HFF-Myc (cell line): Measurements from ENCODE around the gene SCPEP1.
"Not testable (repeated sequence)": the region's sequence is repeated elsewhere in the genome, so short reads cannot be mapped to it uniquely, and the experiment has no call there.

Experiments
- DNase-seq: peaks from one replicate; pipeline ENCODE4 v3.0.0-alpha.2; 2011; ENCODE audit warnings: low read depth; ENCODE audit errors: extremely low read depth
- H3K4me3 ChIP-seq: replicated peaks from 2 replicates; pipeline ENCODE4 v1.5.1; 2011; ENCODE audit warnings: low read depth, mild to moderate bottlenecking, control low read depth, low read length
- CTCF ChIP-seq: IDR thresholded peaks from 2 replicates; pipeline ENCODE4 v1.5.1; 2012; ENCODE audit warnings: mild to moderate bottlenecking, low read depth, low read length, control low read depth; ENCODE audit errors: missing control alignments

SCPEP1 gene

GRCh38 chr17:56934280-56934679 lies 43.7 kb upstream of the SCPEP1 start:
- H3K4me3 ChIP-seq: no peak overlapping the region
- no peak for DNase-seq
- TF ChIP-seq CTCF: no peak

DNA sequence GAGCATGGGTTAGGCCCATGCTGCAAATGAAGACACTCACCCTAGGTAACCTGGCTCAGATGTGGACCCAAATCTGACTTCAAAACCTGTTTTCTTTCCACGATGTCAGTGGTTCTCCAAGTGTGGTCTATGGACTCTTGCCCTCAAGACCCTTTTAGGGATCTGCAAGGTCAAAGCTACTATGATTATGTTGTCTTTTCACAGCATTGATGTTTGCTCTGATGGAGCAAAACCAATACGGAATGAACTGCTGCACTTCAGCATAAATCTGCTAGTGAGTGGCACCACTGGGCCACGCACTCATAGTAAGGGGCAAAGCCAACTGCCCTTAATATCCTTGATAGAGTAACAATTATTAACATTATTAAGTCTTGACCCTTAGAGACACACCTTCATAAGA lies 42.5 kb upstream of the SCPEP1 start:
- no peak for TF ChIP-seq CTCF
- H3K4me3 ChIP-seq: no peak overlapping the region
- DNase-seq: no peak

GRCh38 chr17:56936697-56937322 lies 41.1 kb upstream of the SCPEP1 start:
- no peak overlapping the region for H3K4me3 ChIP-seq
- TF ChIP-seq CTCF: no peak
- no peak for DNase-seq

- DNase-seq: no peak
- TF ChIP-seq CTCF: no peak
- no peak overlapping the region for H3K4me3 ChIP-seq
Observed at GRCh38 chr17:56937687-56938086, 40.2 kb upstream of the SCPEP1 start.

- not testable (repeated sequence) for H3K4me3 ChIP-seq
Observed at GRCh38 chr17:56938206-56938605, 39.7 kb upstream of the SCPEP1 start.

DNA sequence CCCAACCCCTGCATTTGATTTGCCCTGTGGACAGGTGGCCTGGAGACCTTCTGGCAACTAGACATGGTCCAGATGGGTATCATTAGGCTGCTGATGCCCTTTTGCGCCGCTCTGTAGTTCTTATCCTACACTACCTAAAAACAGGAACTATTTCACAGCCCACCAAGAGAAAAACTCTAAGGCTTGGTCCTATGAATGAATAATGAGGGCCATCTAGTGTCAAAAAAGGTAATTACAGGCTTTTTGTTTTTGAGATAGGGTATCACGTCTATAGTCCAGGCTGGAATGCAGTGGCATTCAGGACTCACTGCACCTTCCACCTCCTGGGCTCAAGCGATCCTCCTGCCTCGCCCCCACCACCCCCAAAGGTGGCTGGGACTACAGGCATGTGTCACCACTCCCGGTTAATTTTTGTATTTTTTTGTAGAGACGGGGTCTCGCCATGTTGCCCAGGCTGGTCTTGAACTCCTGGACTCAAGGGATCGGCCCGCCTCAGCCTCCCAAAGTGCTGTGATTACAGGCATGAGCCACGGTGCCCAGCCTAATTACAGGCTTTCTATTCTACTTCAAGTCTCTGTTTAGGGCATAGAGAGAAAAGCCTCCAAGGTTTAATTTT lies 38.0 kb upstream of the SCPEP1 start:
- peak; percentile 50 for TF ChIP-seq CTCF
- DNase-seq: peak; percentile 52
- no peak overlapping the region for H3K4me3 ChIP-seq

More at GRCh38 chr17:56938206-56938605, 39.7 kb upstream of the SCPEP1 start:
- DNase-seq: not testable (repeated sequence)

- no peak for TF ChIP-seq CTCF
- no peak for DNase-seq
- no peak overlapping the region for H3K4me3 ChIP-seq
Observed at GRCh38 chr17:56943505-56944125, 34.3 kb upstream of the SCPEP1 start.
